GM12878 (cell line): ENCODE data around the gene AGPAT4. TPM values are rescaled to one million over a fixed set of nuclear protein-coding genes. Genes with fewer than 3 reads are reported as not detected.

ENCODE experiments used
- BHLHE40 ChIP-seq, 2 experiments: fragments of 450-650 bp in 1 of 2; IDR thresholded peaks; 2 replicates each; pipeline ENCODE4 v1.6.1; 2011 to 2017; ENCODE audit warnings: low read depth in 2 of 2, borderline replicate concordance in 1 of 2, improper control_type of control experiment in 1 of 2, low read length in 1 of 2, mild to moderate bottlenecking in 1 of 2
- CBX5 ChIP-seq: sonication (generic); IDR thresholded peaks from 2 replicates; pipeline ENCODE4 v1.6.1; 2016; ENCODE audit warnings: low read depth, moderate library complexity, mild to moderate bottlenecking, inconsistent platforms
- CREB1 ChIP-seq: IDR thresholded peaks from 2 replicates; pipeline ENCODE4 v1.6.1; 2012; ENCODE audit warnings: low read depth, mild to moderate bottlenecking, inconsistent platforms
- CUX1 ChIP-seq: IDR thresholded peaks from 2 replicates; pipeline ENCODE4 v1.6.1; 2012; ENCODE audit warnings: improper control_type of control experiment, low read depth, low read length; ENCODE audit not compliant: insufficient replicate concordance
- LARP7 ChIP-seq: fragments of 450-650 bp; IDR thresholded peaks from 2 replicates; pipeline ENCODE4 v1.6.1; 2017; ENCODE audit warnings: mild to moderate bottlenecking
- RBBP5 ChIP-seq: fragments of 200-600 bp; sonication (generic); conservative IDR thresholded peaks from 2 replicates; pipeline ENCODE4 v1.6.1; 2016
- RFX5 ChIP-seq: IDR thresholded peaks from 2 replicates; pipeline ENCODE4 v1.6.1; 2011; ENCODE audit warnings: low read depth, low read length, improper control_type of control experiment
- RUNX3 ChIP-seq: IDR thresholded peaks from 2 replicates; pipeline ENCODE4 v1.6.1; 2012; ENCODE audit warnings: low read length, inconsistent platforms
- SMAD1 ChIP-seq: fragments of 450-650 bp; IDR thresholded peaks from 2 replicates; pipeline ENCODE4 v1.6.1; 2018; ENCODE audit warnings: mild to moderate bottlenecking, low read depth; ENCODE audit not compliant: partially characterized antibody
- SMARCA5 ChIP-seq: fragments of 450-650 bp; IDR thresholded peaks from 2 replicates; pipeline ENCODE4 v1.6.1; 2017; ENCODE audit warnings: mild to moderate bottlenecking
- TAF1 ChIP-seq: IDR thresholded peaks from 2 replicates; pipeline ENCODE4 v1.6.1; 2011; ENCODE audit warnings: mild to moderate bottlenecking, low read depth, low read length, borderline replicate concordance
- TARDBP ChIP-seq: IDR thresholded peaks from 2 replicates; pipeline ENCODE4 v1.6.1; 2016; ENCODE audit warnings: borderline replicate concordance
- polyA plus RNA-seq, 11 experiments: library from polyadenylated mRNA; depleted of rRNA in 4 of 11; unstranded in 6 of 11; stranded (reverse) in 5 of 11; fragments of >200 nt; fragmentation: Nextera tagmentation in 4 of 11; fragmentation: Illumina TruSeq in 1 of 11; extraction: Ambion mirVana in 4 of 11; extraction: Trizol in 1 of 11; gene quantifications; 1 replicate in 1 of 11; 2 replicates in 10 of 11; pipeline versions ENCODE4 v1.2.1 to v1.2.3, GENCODE V29; 2011 to 2016; ENCODE audit warnings: inconsistent platforms in 2 of 11, missing spikeins in 2 of 11, low read depth in 1 of 11
- total RNA-seq, 4 experiments: library from RNA; depleted of rRNA in 3 of 4; stranded (reverse); fragments of >200 nt in 3 of 4; fragmentation: Illumina TruSeq in 1 of 4; extraction: Trizol in 1 of 4; gene quantifications; 2 replicates each; pipeline versions ENCODE4 v1.2.1 to v1.2.3, GENCODE V29; 2013 to 2021
- TF ChIP-seq, protein P1 (sequence below): fragments of 450-650 bp; formaldehyde crosslinking; IDR thresholded peaks from 2 replicates; pipeline ENCODE4 v1.4.0; 2020; ENCODE audit warnings: mild to moderate bottlenecking, moderate library complexity
- TF ChIP-seq, protein P2 (sequence below): IDR thresholded peaks from 2 replicates; pipeline ENCODE4 v1.6.1; 2012; ENCODE audit warnings: low read depth, low read length, improper control_type of control experiment

AGPAT4 gene
- total and polyA plus RNA-seq, 10 of the 15 experiments (the other 5 are each of a cell fraction or from before 2014, with no cell fraction given): 0.34 to 2.2 (median 1.3) TPM

GRCh38 chr6:161137320-161137719 is 136.5 kb downstream of the AGPAT4 start (continued):
- no peak for TF ChIP-seq CUX1
- no peak for TF ChIP-seq RBBP5
- TF ChIP-seq TAF1: no peak
- TF ChIP-seq RFX5: no peak
- no peak for TF ChIP-seq SMARCA5
- TF ChIP-seq SMAD1: no peak
- TF ChIP-seq RUNX3: no peak
- TF ChIP-seq CBX5: no peak
- TF ChIP-seq, protein P1, sequence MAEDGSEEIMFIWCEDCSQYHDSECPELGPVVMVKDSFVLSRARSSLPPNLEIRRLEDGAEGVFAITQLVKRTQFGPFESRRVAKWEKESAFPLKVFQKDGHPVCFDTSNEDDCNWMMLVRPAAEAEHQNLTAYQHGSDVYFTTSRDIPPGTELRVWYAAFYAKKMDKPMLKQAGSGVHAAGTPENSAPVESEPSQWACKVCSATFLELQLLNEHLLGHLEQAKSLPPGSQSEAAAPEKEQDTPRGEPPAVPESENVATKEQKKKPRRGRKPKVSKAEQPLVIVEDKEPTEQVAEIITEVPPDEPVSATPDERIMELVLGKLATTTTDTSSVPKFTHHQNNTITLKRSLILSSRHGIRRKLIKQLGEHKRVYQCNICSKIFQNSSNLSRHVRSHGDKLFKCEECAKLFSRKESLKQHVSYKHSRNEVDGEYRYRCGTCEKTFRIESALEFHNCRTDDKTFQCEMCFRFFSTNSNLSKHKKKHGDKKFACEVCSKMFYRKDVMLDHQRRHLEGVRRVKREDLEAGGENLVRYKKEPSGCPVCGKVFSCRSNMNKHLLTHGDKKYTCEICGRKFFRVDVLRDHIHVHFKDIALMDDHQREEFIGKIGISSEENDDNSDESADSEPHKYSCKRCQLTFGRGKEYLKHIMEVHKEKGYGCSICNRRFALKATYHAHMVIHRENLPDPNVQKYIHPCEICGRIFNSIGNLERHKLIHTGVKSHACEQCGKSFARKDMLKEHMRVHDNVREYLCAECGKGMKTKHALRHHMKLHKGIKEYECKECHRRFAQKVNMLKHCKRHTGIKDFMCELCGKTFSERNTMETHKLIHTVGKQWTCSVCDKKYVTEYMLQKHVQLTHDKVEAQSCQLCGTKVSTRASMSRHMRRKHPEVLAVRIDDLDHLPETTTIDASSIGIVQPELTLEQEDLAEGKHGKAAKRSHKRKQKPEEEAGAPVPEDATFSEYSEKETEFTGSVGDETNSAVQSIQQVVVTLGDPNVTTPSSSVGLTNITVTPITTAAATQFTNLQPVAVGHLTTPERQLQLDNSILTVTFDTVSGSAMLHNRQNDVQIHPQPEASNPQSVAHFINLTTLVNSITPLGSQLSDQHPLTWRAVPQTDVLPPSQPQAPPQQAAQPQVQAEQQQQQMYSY: no peak
- no peak for TF ChIP-seq CREB1
- no peak for TF ChIP-seq LARP7
- TF ChIP-seq, protein P2, sequence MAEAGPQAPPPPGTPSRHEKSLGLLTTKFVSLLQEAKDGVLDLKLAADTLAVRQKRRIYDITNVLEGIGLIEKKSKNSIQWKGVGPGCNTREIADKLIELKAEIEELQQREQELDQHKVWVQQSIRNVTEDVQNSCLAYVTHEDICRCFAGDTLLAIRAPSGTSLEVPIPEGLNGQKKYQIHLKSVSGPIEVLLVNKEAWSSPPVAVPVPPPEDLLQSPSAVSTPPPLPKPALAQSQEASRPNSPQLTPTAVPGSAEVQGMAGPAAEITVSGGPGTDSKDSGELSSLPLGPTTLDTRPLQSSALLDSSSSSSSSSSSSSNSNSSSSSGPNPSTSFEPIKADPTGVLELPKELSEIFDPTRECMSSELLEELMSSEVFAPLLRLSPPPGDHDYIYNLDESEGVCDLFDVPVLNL: no peak
- TF ChIP-seq BHLHE40 (IDR thresholded peaks at IDR 0.05; ENCODE audit: borderline replicate concordance in 1 of 2, low read depth in 2 of 2, low read length in 1 of 2): no peak
- no peak for TF ChIP-seq TARDBP
